Measurements from ENCODE around the gene NLRP6.

DNA sequence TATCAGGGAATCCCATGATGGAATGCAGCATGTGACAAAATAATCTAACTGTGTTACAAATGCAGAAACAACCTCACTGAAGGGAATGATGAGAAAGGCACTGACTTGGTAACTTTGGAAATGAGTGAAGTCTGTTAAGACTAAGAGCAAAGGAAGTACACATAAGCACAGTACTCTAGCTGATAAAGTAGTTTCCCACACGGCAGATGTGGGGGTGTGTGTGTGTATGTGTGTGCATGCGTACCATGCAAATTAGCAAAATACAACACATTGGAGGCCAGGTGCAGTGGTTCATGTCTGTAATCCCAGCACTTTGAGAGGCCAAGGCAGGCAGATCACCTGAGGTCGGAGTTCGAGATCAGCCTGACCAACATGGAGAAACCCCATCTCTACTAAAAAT is 16.6 kb upstream of the NLRP6 start:
- TF ChIP-seq CTCF (conservative IDR thresholded peaks at IDR 0.05) (no peak), EZH2 (IDR thresholded peaks at IDR 0.05; ENCODE audit: low read depth) (no peak)

Data from PC-9 (cell line).